H1 (cell line): ENCODE measurements around the gene FAM240A. TPM values are rescaled to one million over a fixed set of nuclear protein-coding genes. Genes with fewer than 3 reads are reported as not detected.

Experiments used
- CTCF ChIA-PET: fragments of 300-600 bp; sonication (Branson Sonifier 250); formaldehyde crosslinking; loops from one replicate; lab custom pipeline; 2021; ENCODE audit not compliant: partially characterized antibody; lab: Charles Lee
- POLR2A ChIA-PET: fragments of 300-600 bp; sonication (Branson Sonifier 250); formaldehyde crosslinking; loops from one replicate; lab custom pipeline; 2021; ENCODE audit warnings: inconsistent platforms; ENCODE audit not compliant: partially characterized antibody; lab: Charles Lee
- DNase-seq, 2 experiments: peaks; one replicate each; pipeline versions ENCODE4 v3.0.0 to v3.0.0-alpha.2; 2010 to 2022; ENCODE audit warnings: low spot score in 2 of 2, low read depth in 1 of 2, mixed read lengths in 1 of 2
- FAIRE-seq: peaks from 2 replicates; lab custom pipeline; 2011; peaks lifted over from hg19 to GRCh38; lab: Jason Lieb, UNC
- H2AFZ ChIP-seq: 2 replicates; pipeline ENCODE4 v1.8.1; 2012; ENCODE audit warnings: low read length, inconsistent platforms
- H2AK5ac ChIP-seq: 2 replicates; pipeline ENCODE4 v1.6.1; 2013; ENCODE audit warnings: low read depth, low read length
- H2BK120ac ChIP-seq: replicated peaks from 2 replicates; pipeline ENCODE3; 2013; ENCODE audit warnings: low read depth, low read length, inconsistent platforms
- H2BK12ac ChIP-seq: 2 replicates; pipeline ENCODE4 v1.6.1; 2013; ENCODE audit warnings: low read depth, low read length
- H2BK15ac ChIP-seq: 2 replicates; pipeline ENCODE4 v1.6.1; 2013; ENCODE audit warnings: low read length
- H2BK20ac ChIP-seq: 2 replicates; pipeline ENCODE4 v1.6.1; 2013; ENCODE audit warnings: low read length
- H2BK5ac ChIP-seq: 2 replicates; pipeline ENCODE4 v1.6.1; 2013; ENCODE audit warnings: low read depth, low read length
- H3K14ac ChIP-seq: 2 replicates; pipeline ENCODE4 v1.6.1; 2013; ENCODE audit warnings: inconsistent platforms; ENCODE audit not compliant: insufficient read length
- H3K18ac ChIP-seq: 2 replicates; pipeline ENCODE4 v1.6.1; 2013; ENCODE audit warnings: low read length; ENCODE audit errors: extremely low read depth
- H3K23ac ChIP-seq: 2 replicates; pipeline ENCODE4 v1.6.1; 2013; ENCODE audit warnings: inconsistent platforms; ENCODE audit not compliant: insufficient read length
- H3K23me2 ChIP-seq: 2 replicates; pipeline ENCODE4 v1.6.1; 2013; ENCODE audit warnings: low read depth, low read length
- H3K27ac ChIP-seq: 2 replicates; pipeline ENCODE4 v1.6.1; 2011; ENCODE audit warnings: low read depth, low read length, inconsistent platforms
- H3K27me3 ChIP-seq, 4 experiments: replicated peaks in 1 of 4; 1 replicate in 1 of 4; 2 replicates in 3 of 4; pipeline versions ENCODE4 v1.6.1 to v1.8.1; 2011 to 2013; ENCODE audit warnings: low read length in 3 of 4, mild to moderate bottlenecking in 3 of 4, inconsistent platforms in 2 of 4, mixed read lengths in 2 of 4, moderate library complexity in 1 of 4; ENCODE audit not compliant: control insufficient read depth in 3 of 4, insufficient read depth in 3 of 4; ENCODE audit errors: extremely low read depth in 1 of 4
- H3K36me3 ChIP-seq, 4 experiments: 2 replicates each; pipeline versions ENCODE4 v1.6.1 to v1.8.1; 2011 to 2013; ENCODE audit warnings: mild to moderate bottlenecking in 4 of 4, low read length in 3 of 4, moderate library complexity in 2 of 4, control low read depth in 1 of 4, inconsistent platforms in 1 of 4; ENCODE audit not compliant: insufficient read depth in 4 of 4, control insufficient read depth in 2 of 4
- H3K4ac ChIP-seq: replicated peaks from 2 replicates; pipeline ENCODE3; 2013; ENCODE audit warnings: low read length, low read depth, mixed read lengths, inconsistent platforms; ENCODE audit not compliant: insufficient read length
- H3K4me1 ChIP-seq, 4 experiments: replicated peaks in 1 of 4; 1 replicate in 1 of 4; 2 replicates in 3 of 4; pipeline versions ENCODE4 v1.6.1 to v1.8.1; 2011 to 2013; ENCODE audit warnings: low read length in 3 of 4, inconsistent platforms in 2 of 4, mixed read lengths in 1 of 4; ENCODE audit not compliant: insufficient read depth in 4 of 4, control insufficient read depth in 3 of 4
- H3K4me2 ChIP-seq, 2 experiments: 2 replicates each; pipeline versions ENCODE4 v1.6.1 to v1.8.1; 2011 to 2013; ENCODE audit warnings: low read depth in 2 of 2, low read length in 2 of 2, control low read depth in 1 of 2, inconsistent platforms in 1 of 2, mild to moderate bottlenecking in 1 of 2; ENCODE audit not compliant: insufficient read depth in 1 of 2
- H3K4me3 ChIP-seq, 4 experiments: fragments of 200-600, 300-600 bp in 1 of 4; sonication (generic), shearing (Covaris generic), sonication (Bioruptor Twin) in 1 of 4; 2 replicates each; pipeline versions ENCODE4 v1.5.1 to v1.8.1; 2011 to 2016; ENCODE audit warnings: low read length in 4 of 4, low read depth in 3 of 4, control low read depth in 2 of 4, inconsistent platforms in 2 of 4, mild to moderate bottlenecking in 2 of 4, mixed read lengths in 1 of 4, moderate library complexity in 1 of 4; ENCODE audit not compliant: insufficient read depth in 2 of 4; ENCODE audit errors: extremely low read depth in 1 of 4
- H3K56ac ChIP-seq: replicated peaks from 2 replicates; pipeline ENCODE3; 2013; ENCODE audit warnings: low read depth, mild to moderate bottlenecking, mixed read lengths, low read length, inconsistent platforms; ENCODE audit not compliant: insufficient read length
- H3K79me1 ChIP-seq: 2 replicates; pipeline ENCODE4 v1.6.1; 2013; ENCODE audit warnings: low read depth, low read length, control low read depth
- H3K79me2 ChIP-seq, 2 experiments: 2 replicates each; pipeline versions ENCODE4 v1.6.1 to v1.8.1; 2012 to 2013; ENCODE audit warnings: low read length in 2 of 2, mild to moderate bottlenecking in 2 of 2, inconsistent platforms in 1 of 2; ENCODE audit not compliant: insufficient read depth in 2 of 2, control insufficient read depth in 1 of 2
- H3K9ac ChIP-seq, 4 experiments: replicated peaks in 1 of 4; 1 replicate in 1 of 4; 2 replicates in 3 of 4; pipeline versions ENCODE4 v1.6.1 to v1.8.1; 2011 to 2013; ENCODE audit warnings: low read depth in 3 of 4, low read length in 3 of 4, control low read depth in 2 of 4, mild to moderate bottlenecking in 2 of 4, moderate library complexity in 2 of 4, inconsistent platforms in 1 of 4; ENCODE audit errors: extremely low read depth in 1 of 4
- H3K9me3 ChIP-seq, 2 experiments: 2 replicates each; pipeline versions ENCODE4 v1.6.1 to v1.8.1; 2012 to 2013; ENCODE audit warnings: mild to moderate bottlenecking in 2 of 2, moderate library complexity in 2 of 2, control low read depth in 1 of 2, inconsistent platforms in 1 of 2, low read depth in 1 of 2, low read length in 1 of 2, mixed read lengths in 1 of 2; ENCODE audit not compliant: insufficient read depth in 2 of 2
- H4K20me1 ChIP-seq, 2 experiments: replicated peaks in 1 of 2; 2 replicates each; pipeline versions ENCODE3 to v1.8.1; 2011 to 2013; ENCODE audit warnings: inconsistent platforms in 2 of 2, low read length in 2 of 2, mild to moderate bottlenecking in 1 of 2; ENCODE audit not compliant: insufficient read depth in 2 of 2, control insufficient read depth in 1 of 2
- H4K5ac ChIP-seq: 2 replicates; pipeline ENCODE4 v1.6.1; 2013; ENCODE audit warnings: low read length, low read depth, mixed read lengths, inconsistent platforms; ENCODE audit not compliant: insufficient read length
- H4K8ac ChIP-seq: 2 replicates; pipeline ENCODE4 v1.8.0; 2013; ENCODE audit warnings: mild to moderate bottlenecking, moderate library complexity, low read length, inconsistent platforms; ENCODE audit not compliant: insufficient read depth; ENCODE audit errors: extremely low read depth
- H4K91ac ChIP-seq: replicated peaks from 2 replicates; pipeline ENCODE3; 2013; ENCODE audit warnings: low read length, mixed read lengths, inconsistent platforms; ENCODE audit not compliant: insufficient read length
- ASH2L ChIP-seq: fragments of 200-600, 300-600 bp; sonication (generic); IDR thresholded peaks from one replicate; pipeline ENCODE4 v1.7.1; 2017; ENCODE audit warnings: low read length
- CBX5 ChIP-seq: fragments of 300-800, 300-1000 bp; sonication (generic); IDR thresholded peaks from 2 replicates; pipeline ENCODE4 v1.7.1; 2016; ENCODE audit warnings: antibody characterized with exemption, low read length, low read depth
- CBX8 ChIP-seq: fragments of 300-800, 300-1000 bp; sonication (generic); IDR thresholded peaks from 2 replicates; pipeline ENCODE4 v1.7.1; 2016; ENCODE audit warnings: low read depth, low read length, borderline replicate concordance
- CTCF ChIP-seq, 3 experiments: IDR thresholded peaks; 1 replicate in 2 of 3; 2 replicates in 1 of 3; pipeline versions ENCODE4 v1.5.1 to v1.6.1; 2011; ENCODE audit warnings: low read length in 3 of 3, mild to moderate bottlenecking in 3 of 3, inconsistent platforms in 2 of 3, low read depth in 1 of 3, moderate library complexity in 1 of 3; ENCODE audit not compliant: insufficient read depth in 1 of 3; ENCODE audit errors: control extremely low read depth in 1 of 3
- JUN ChIP-seq: IDR thresholded peaks from 2 replicates; pipeline ENCODE4 v1.6.1; 2011; ENCODE audit warnings: low read depth, mild to moderate bottlenecking, improper control_type of control experiment, low read length
- KDM4A ChIP-seq: IDR thresholded peaks from one replicate; pipeline ENCODE4 v1.7.1; 2012; ENCODE audit warnings: low read depth, mild to moderate bottlenecking, moderate library complexity, low read length, inconsistent platforms; ENCODE audit not compliant: severe bottlenecking
- POLR2AphosphoS5 ChIP-seq: IDR thresholded peaks from 2 replicates; pipeline ENCODE4 v1.6.1; 2011; ENCODE audit warnings: low read depth, low read length
- SIX5 ChIP-seq: IDR thresholded peaks from 2 replicates; pipeline ENCODE4 v1.6.1; 2011; ENCODE audit warnings: mild to moderate bottlenecking, low read depth, low read length
- SP4 ChIP-seq: IDR thresholded peaks from 2 replicates; pipeline ENCODE4 v1.6.1; 2012; ENCODE audit warnings: low read length, inconsistent platforms
- WGBS, 2 experiments: shearing (Covaris generic) in 1 of 2; methylation state at CpG; one replicate each; pipeline versions ENCODE4 v1.1.6 to v1.1.7; 2013 to 2015; ENCODE audit warnings: low lambda C conversion rate in 2 of 2, mixed read lengths in 2 of 2, inconsistent platforms in 1 of 2, low coverage in 1 of 2, missing lambda C conversion rate in 1 of 2; ENCODE audit not compliant: insufficient replicate concordance in 2 of 2, insufficient coverage in 1 of 2, insufficient read length in 1 of 2; ENCODE audit errors: extremely low coverage in 1 of 2, missing lambda C conversion rate in 1 of 2; 5-methylcytosine and 5-hydroxymethylcytosine counted together
- polyA plus RNA-seq, 7 experiments: library from polyadenylated mRNA; depleted of rRNA in 3 of 7; stranded (reverse) in 5 of 7; unstranded in 2 of 7; fragments of >200 nt in 5 of 7; fragments of 200-250 nt in 2 of 7; gene quantifications; 1 replicate in 5 of 7; 2 replicates in 1 of 7; 4 replicates in 1 of 7; pipeline versions ENCODE4 v1.2.1 to v1.2.3, GENCODE V29; 2011 to 2013; ENCODE audit warnings: missing spikeins in 2 of 7, mixed read lengths in 2 of 7
- total RNA-seq: library from RNA; stranded (reverse); fragmentation: NEBNext Ultra II Directional; extraction: Animal tissue kit (Norgen Biotek cat#: 25700); gene quantifications from 2 replicates; pipeline ENCODE4 v1.2.1, GENCODE V29; 2021
- TF ChIP-seq, protein P1 (sequence below): IDR thresholded peaks from 2 replicates; pipeline ENCODE4 v1.6.1; 2011; ENCODE audit warnings: low read depth, mild to moderate bottlenecking, low read length; ENCODE audit not compliant: insufficient read depth

The FAM240A gene
- total and polyA plus RNA-seq, 2 of the 8 experiments (the other 6 are each of a cell fraction or from before 2014, with no cell fraction given): 0.08 TPM; not detected in 1

GRCh38 chr3:46672349-46672695 is 60.0 kb downstream of the FAM240A start:
- Histone ChIP-seq H4K8ac (no peak overlapping the region), H4K91ac (no peak overlapping the region), H4K20me1 (peaks cover 0 to 1% of the 10 kb centered on the region in 2 experiments), H2BK15ac (no peak overlapping the region), H2BK20ac (no peak overlapping the region), H3K9ac (no peak overlapping the region), H4K5ac (no peak overlapping the region), H3K14ac (no peak overlapping the region), H3K23ac (no peak overlapping the region), H3K18ac (no peak overlapping the region)
- peak in 1 of 2 experiments; percentile 32 for DNase-seq
- TF ChIP-seq JUN (no peak), SIX5 (no peak), ASH2L (no peak), CBX5 (no peak), CTCF (IDR thresholded peaks at IDR 0.05; ENCODE audit: control extremely low read depth in 1 of 3, insufficient read depth in 1 of 3, low read depth in 1 of 3, low read length in 3 of 3) (no peak), CBX8 (no peak), SP4 (no peak), KDM4A (no peak), POLR2AphosphoS5 (no peak)
- TF ChIP-seq, protein P1, sequence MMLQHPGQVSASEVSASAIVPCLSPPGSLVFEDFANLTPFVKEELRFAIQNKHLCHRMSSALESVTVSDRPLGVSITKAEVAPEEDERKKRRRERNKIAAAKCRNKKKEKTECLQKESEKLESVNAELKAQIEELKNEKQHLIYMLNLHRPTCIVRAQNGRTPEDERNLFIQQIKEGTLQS: no peak
- TF ChIP-seq, all 59 proteins: peak for 0
- ChIA-PET CTCF (interaction anchor here (0.8 to 4.3 kb wide), 8 partner anchors 9 to 184 kb away, joined by 3 to 32 read pairs (median 7); no protein-coding TSS in a partner anchor), POLR2A (interaction anchor here (0.7 to 1.7 kb wide), 3 partner anchors 10 to 97 kb away, joined by 3 to 5 read pairs (median 4); partner anchors contain the start of gene ALS2CL)
- no peaks in the 10 kb centered on the region for H3K36me3 ChIP-seq
- no peaks in the 10 kb centered on the region for H3K9me3 ChIP-seq
- no peaks in the 10 kb centered on the region; a peak in 1 of 7 replicates for H3K4me1 ChIP-seq
- H3K23me2 ChIP-seq: no peaks in the 10 kb centered on the region
- H2BK120ac ChIP-seq: no peak overlapping the region
- no peaks in the 10 kb centered on the region for H3K27me3 ChIP-seq
- H3K4me3 ChIP-seq: no peak overlapping the region
- no peak overlapping the region for H2BK12ac ChIP-seq
- H2AFZ ChIP-seq: no peak overlapping the region
- H3K4me2 ChIP-seq: no peak overlapping the region
- no peak overlapping the region for H3K56ac ChIP-seq
- H3K79me2 ChIP-seq: no peaks in the 10 kb centered on the region
- WGBS, 2 experiments: 91% methylated on average over 6 of the region's 6 CpGs; no CpG with 5 or more reads in 1 of the 2 experiments
- no peak overlapping the region for H2AK5ac ChIP-seq
- no peak for FAIRE-seq
- no peak overlapping the region for H2BK5ac ChIP-seq
- no peaks in the 10 kb centered on the region for H3K79me1 ChIP-seq
- H3K27ac ChIP-seq: no peak overlapping the region
- H3K4ac ChIP-seq: no peak overlapping the region
